Testis (tissue), 3 donors: ENCODE data around the gene TIAM1. TPM values are rescaled to one million over a fixed set of nuclear protein-coding genes. Genes with fewer than 3 reads are reported as not detected.

Experiments
- DNase-seq: peaks from one replicate; pipeline ENCODE4 v3.0.0-alpha.2; 2019
- H3K27ac ChIP-seq, 2 donors: fragments of 200-600 bp; sonication (generic); one replicate each; pipeline ENCODE4 v1.5.1; 2019
- H3K27me3 ChIP-seq: fragments of 200-600 bp; sonication (generic); one replicate; pipeline ENCODE4 v1.5.1; 2019
- H3K36me3 ChIP-seq: fragments of 200-600 bp; sonication (generic); one replicate; pipeline ENCODE4 v1.5.1; 2017; ENCODE audit warnings: low read depth; ENCODE audit errors: missing control alignments
- H3K4me1 ChIP-seq: fragments of 200-600 bp; sonication (generic); one replicate; pipeline ENCODE4 v1.5.1; 2019
- H3K4me3 ChIP-seq, 2 donors: fragments of 200-600 bp; sonication (generic); one replicate each; pipeline ENCODE4 v1.5.1; 2017 to 2019
- H3K9me3 ChIP-seq: fragments of 200-600 bp; sonication (generic); one replicate; pipeline ENCODE4 v1.5.1; 2017
- POLR2A ChIP-seq: fragments of 450-650 bp; IDR thresholded peaks from one replicate; pipeline ENCODE4 v1.6.1; 2017; ENCODE audit warnings: antibody characterized with exemption, mild to moderate bottlenecking, moderate library complexity
- WGBS, 2 donors: methylation state at CpG; one replicate each; pipeline ENCODE4 v1.1.5; 2018; 5-methylcytosine and 5-hydroxymethylcytosine counted together
- intact Hi-C: fragments of 100-400 bp; cut with DNase I; formaldehyde crosslinking; loops from one replicate; pipeline ENCODE4 v1.15.1; 2023; ENCODE audit warnings: low total_unique reads
- polyA plus RNA-seq: library from polyadenylated mRNA; stranded (reverse); fragments of 350-450 nt; fragmentation: Illumina TruSeq; extraction: RNeasy Lipid Tissue Mini Kit (QIAGEN cat#74804); gene quantifications from one replicate; pipeline ENCODE4 v1.2.3, GENCODE V29; 2014; ENCODE audit warnings: low read depth, low replicate concordance; ENCODE audit not compliant: insufficient read depth
- total RNA-seq, 2 donors: library from RNA; depleted of rRNA; stranded (reverse); fragments of >200 nt; gene quantifications; one replicate each; pipeline ENCODE4 v1.2.3, GENCODE V29; 2016
- TF ChIP-seq, protein P1 (sequence below), 3 experiments: fragments of 450-650 bp in 2 of 3; fragments of 200-600 bp in 1 of 3; sonication (generic) in 1 of 3; IDR thresholded peaks; one replicate each; pipeline ENCODE4 v1.5.1; 2016 to 2019; ENCODE audit warnings: antibody characterized with exemption in 3 of 3, mild to moderate bottlenecking in 2 of 3, moderate library complexity in 1 of 3

The TIAM1 gene
- total and polyA plus RNA-seq, 3 donors from 2014 or later, result 21.3 to 51.6 (median 34.6) TPM

DNA sequence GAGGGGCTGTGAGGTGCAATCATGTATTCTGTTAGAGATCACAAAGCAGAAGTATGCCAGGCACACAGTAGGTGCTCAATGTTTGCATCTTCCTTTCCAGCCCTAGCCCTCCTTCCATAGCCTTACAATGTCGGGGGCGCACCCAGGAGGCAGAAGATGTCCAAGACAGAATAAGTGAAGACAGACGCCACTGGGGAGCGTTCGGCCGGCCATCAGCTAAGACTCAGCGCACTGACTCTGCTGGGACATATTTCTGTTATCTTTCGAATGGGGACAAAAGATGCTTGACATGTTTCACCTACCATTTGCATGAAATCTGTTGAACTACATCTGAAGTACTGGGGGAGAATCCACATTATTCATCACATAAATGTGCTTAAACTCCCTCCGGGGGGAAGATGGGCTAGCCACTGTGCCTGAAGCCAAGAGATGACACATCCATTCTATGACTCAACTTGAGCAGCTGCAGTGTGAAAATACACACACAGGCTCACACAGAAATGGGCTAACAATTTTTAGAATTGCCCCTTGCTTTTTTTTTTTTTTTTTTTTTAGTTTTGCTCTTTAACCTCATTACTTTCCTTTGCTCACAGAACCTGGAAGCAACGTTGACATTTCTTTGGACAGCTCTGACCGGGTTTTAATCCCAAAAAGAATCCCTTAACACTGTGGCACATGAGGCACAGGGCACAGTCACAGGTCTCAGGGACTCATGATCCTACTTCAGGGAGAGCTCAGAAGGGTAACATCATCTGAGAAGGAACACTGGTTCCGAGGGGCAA lies 7.9 kb downstream of the TIAM1 start:
- no peak for DNase-seq
- intact Hi-C loops, result no loop called here
- no peaks in the 10 kb centered on the region for H3K9me3 ChIP-seq
- H3K27me3 ChIP-seq, result no peaks in the 10 kb centered on the region
- WGBS, 2 donors, result 88 to 90% methylated on average over 12 of the region's 12 CpGs
- H3K4me1 ChIP-seq, result no peaks in the 10 kb centered on the region
- no peak overlapping the region for H3K27ac ChIP-seq
- H3K4me3 ChIP-seq, result no peak overlapping the region
- no peak for TF ChIP-seq POLR2A
- TF ChIP-seq, protein P1, sequence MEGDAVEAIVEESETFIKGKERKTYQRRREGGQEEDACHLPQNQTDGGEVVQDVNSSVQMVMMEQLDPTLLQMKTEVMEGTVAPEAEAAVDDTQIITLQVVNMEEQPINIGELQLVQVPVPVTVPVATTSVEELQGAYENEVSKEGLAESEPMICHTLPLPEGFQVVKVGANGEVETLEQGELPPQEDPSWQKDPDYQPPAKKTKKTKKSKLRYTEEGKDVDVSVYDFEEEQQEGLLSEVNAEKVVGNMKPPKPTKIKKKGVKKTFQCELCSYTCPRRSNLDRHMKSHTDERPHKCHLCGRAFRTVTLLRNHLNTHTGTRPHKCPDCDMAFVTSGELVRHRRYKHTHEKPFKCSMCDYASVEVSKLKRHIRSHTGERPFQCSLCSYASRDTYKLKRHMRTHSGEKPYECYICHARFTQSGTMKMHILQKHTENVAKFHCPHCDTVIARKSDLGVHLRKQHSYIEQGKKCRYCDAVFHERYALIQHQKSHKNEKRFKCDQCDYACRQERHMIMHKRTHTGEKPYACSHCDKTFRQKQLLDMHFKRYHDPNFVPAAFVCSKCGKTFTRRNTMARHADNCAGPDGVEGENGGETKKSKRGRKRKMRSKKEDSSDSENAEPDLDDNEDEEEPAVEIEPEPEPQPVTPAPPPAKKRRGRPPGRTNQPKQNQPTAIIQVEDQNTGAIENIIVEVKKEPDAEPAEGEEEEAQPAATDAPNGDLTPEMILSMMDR (IDR thresholded peaks at IDR 0.05), result no peak
- no peaks in the 10 kb centered on the region for H3K36me3 ChIP-seq

DNA sequence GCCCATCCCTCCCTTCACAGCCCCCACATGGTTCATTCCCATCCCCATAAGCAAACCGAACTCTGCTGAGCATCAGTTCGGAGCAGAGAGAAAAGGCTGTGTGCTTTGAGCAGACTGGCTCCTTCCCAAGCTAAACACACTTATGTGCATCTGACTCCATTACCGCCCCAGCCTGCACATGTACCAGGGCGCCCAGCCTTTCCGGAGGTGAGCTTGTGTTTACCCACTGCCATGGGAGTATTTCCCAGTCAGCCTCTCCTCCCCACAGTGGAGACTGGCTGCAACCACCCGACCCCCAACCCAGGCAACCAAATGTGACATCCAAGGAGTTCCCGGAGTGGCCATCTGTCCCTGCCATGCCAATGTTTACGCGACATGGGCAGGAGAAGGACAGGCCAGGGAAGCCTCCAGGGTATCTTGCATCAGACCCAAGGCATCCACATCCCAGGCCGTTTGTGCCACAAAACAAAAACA lies 9.4 kb downstream of the TIAM1 start:
- Histone ChIP-seq H3K4me1 (no peaks in the 10 kb centered on the region), H3K36me3 (no peaks in the 10 kb centered on the region), H3K4me3 (no peak overlapping the region), H3K9me3 (no peaks in the 10 kb centered on the region), H3K27ac (no peak overlapping the region), H3K27me3 (no peaks in the 10 kb centered on the region)
- WGBS, 2 donors, result 65 to 71% methylated on average over 9 to 10 of the region's 10 CpGs
- no peak for DNase-seq
- no peak for TF ChIP-seq POLR2A
- TF ChIP-seq, protein P1 (IDR thresholded peaks at IDR 0.05), result no peak
- intact Hi-C loops, result no loop called here

DNA sequence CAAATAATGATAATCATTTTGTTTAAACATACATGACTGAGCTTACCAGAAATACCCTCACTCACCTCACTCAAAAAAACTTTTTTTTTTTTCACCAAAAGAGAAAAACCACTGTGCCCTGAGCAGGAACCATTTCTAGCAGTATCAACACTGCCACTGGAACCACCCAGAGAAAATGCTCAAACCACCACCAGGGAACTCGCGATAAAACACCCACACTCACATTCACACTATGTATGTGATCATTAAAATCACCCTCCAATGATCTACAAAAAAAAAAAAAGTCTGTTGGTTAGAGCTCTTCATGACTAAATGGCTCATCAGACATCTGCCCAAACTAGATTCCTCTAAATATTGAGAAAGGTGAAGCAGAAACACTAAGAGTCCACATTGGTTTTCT lies 11.5 kb downstream of the TIAM1 start:
- H3K36me3 ChIP-seq, result no peaks in the 10 kb centered on the region
- no peak overlapping the region for H3K27ac ChIP-seq
- no peaks in the 10 kb centered on the region for H3K27me3 ChIP-seq
- no peaks in the 10 kb centered on the region for H3K4me1 ChIP-seq
- TF ChIP-seq, protein P1 (IDR thresholded peaks at IDR 0.05), result no peak
- TF ChIP-seq POLR2A, result no peak
- 95 to 98% methylated on average over 2 of the region's 2 CpGs for WGBS, 2 donors
- DNase-seq, result no peak
- no peaks in the 10 kb centered on the region for H3K9me3 ChIP-seq
- H3K4me3 ChIP-seq, result no peak overlapping the region
- intact Hi-C loops, result no loop called here

DNA sequence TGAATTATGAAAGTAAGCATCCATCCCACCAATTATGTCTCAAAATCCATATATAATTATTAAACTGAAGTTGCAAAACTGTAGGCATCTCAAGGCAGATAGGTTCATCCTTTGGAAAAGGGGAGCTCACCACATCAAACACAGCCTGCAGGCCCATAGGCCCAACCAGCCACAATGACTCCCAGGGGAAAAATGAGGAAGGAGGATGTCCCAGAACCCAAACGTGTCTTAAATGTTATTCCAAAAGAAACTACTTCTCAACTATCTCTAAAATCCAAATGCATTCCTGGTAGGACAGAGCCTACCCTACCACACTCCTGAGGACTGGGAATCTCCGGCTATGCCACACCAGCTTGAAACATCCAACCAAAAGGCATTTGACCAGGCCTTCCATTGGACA lies 12.8 kb downstream of the TIAM1 start:
- no peaks in the 10 kb centered on the region for H3K9me3 ChIP-seq
- no peaks in the 10 kb centered on the region for H3K27me3 ChIP-seq
- DNase-seq, result no peak
- no peak overlapping the region for H3K27ac ChIP-seq
- WGBS, 2 donors, result 71 to 77% methylated on average over 2 of the region's 2 CpGs
- H3K4me1 ChIP-seq, result no peaks in the 10 kb centered on the region
- H3K4me3 ChIP-seq, result no peak overlapping the region
- intact Hi-C loops, result no loop called here
- TF ChIP-seq, protein P1 (IDR thresholded peaks at IDR 0.05), result no peak
- TF ChIP-seq POLR2A, result no peak
- no peaks in the 10 kb centered on the region for H3K36me3 ChIP-seq

DNA sequence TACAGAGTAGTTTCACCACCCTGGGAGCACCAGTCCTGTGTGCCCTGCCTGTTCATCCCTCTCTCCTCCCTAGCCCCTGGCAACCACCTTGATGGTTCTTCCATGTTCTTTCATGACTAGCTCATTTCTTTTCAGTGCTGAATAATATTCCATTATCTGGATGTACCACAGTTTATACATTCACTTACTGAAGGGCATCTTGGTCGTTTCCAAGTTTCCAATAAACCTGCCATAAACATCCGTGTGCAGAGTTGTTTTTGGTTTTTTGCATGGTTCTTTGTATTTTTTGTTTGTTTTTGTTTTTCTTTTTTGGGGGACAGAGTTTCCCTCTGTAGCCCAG lies 13.9 kb downstream of the TIAM1 start:
- no peaks in the 10 kb centered on the region for H3K4me1 ChIP-seq
- H3K9me3 ChIP-seq, result no peaks in the 10 kb centered on the region
- DNase-seq, result no peak
- WGBS, 2 donors, result 83 to 95% methylated on average over 2 of the region's 2 CpGs
- no peaks in the 10 kb centered on the region for H3K27me3 ChIP-seq
- no peak overlapping the region for H3K27ac ChIP-seq
- no peaks in the 10 kb centered on the region for H3K36me3 ChIP-seq
- no peak overlapping the region for H3K4me3 ChIP-seq
- TF ChIP-seq POLR2A, result no peak
- TF ChIP-seq, protein P1 (IDR thresholded peaks at IDR 0.05), result no peak
- intact Hi-C loops, result no loop called here
